NCI-H2171 (cell line): Measurements from ENCODE around the gene PPP1R3E.
"Not testable (repeated sequence)": the region's sequence is repeated elsewhere in the genome, so short reads cannot be mapped to it uniquely, and the experiment has no call there.

Experiments
- DNase-seq: peaks from one replicate; lab custom pipeline; 2025; lab: John Stamatoyannopoulos, UW

Gene PPP1R3E

DNA sequence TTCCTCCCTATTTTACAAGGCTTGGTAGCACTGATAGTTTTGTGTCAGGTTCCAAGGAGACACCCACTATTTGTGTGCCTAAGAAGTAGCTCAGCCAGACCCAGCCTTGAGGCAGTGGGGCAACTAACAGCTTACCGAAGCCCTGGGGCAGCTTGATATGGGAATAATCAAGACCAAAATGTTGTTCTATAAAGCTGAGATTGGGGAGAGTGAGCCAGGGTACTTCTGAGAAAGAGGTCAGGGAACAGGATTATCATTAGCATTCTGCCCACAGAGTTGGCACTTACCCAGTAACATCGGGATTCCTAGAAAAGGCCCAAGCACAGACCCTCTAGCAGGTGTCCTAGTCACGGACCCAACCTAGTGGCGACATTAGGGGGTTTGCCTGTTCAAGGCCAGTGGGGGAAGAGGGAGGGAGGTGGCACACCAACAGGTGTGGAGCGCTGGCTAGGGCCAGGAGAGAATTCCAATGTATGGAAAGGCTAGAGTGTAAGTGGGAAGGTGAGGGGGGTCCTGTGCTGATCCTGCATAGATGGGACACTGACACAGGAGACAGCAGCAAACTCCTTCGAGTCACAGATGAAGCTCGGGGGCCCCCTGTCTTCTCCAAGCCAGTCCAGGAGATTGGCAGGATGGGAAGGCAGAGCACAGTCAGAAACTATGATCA is 4.9 kb downstream of the PPP1R3E start:
- DNase-seq = no peak

- DNase-seq = no peak
Observed at GRCh38 chr14:23297096-23297495, 5.6 kb downstream of the PPP1R3E start.

DNA sequence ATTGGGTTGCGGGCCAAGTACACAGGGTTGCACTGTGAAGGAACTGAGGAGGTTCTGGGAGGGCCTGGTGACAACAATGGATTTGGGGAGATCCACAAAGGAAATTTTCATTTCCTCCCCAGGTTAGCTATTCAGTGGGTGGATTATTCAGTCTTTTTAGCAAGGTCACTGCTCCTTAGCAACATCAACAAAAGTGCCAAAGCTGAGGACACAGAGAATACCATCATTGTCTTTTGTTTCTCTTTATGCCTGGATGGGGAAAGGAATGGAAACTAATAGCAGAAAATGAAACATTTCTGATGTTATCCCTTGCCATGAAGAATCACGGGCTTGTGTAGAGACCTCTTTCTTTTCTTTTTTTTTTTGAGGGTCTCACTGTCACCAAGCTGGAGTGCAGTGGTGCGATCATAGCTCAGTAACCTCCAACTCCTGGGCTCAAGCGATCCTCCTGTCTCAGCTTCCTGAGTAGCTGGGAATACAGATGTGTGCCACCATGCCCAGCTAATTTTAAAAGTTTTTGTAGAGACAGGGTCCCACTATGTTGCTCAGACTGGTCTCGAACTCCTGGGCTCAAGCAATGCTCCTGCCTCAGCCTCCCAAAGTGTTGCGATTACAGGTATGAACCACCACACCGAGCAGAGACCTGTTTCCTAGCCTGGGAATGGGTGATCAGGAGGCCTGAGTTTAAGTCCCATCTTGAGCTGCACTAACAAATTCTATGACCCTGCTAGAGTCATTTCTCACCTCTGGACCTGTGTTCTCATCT is 6.5 kb downstream of the PPP1R3E start:
- no peak for DNase-seq

- DNase-seq = peak; percentile 72
Observed at GRCh38 chr14:23294734-23295561, 7.7 kb downstream of the PPP1R3E start.

GRCh38 chr14:23286902-23287479 is 15.7 kb downstream of the PPP1R3E start:
- no peak for DNase-seq

GRCh38 chr14:23286020-23286901 is 16.4 kb downstream of the PPP1R3E start, which contains the start of gene HOMEZ:
Gene HOMEZ, minus strand, starts transcription at chr14:23286132. Its CDS starts 180 bp downstream, at chr14:23285952.
- DNase-seq = peak; percentile 100

DNA sequence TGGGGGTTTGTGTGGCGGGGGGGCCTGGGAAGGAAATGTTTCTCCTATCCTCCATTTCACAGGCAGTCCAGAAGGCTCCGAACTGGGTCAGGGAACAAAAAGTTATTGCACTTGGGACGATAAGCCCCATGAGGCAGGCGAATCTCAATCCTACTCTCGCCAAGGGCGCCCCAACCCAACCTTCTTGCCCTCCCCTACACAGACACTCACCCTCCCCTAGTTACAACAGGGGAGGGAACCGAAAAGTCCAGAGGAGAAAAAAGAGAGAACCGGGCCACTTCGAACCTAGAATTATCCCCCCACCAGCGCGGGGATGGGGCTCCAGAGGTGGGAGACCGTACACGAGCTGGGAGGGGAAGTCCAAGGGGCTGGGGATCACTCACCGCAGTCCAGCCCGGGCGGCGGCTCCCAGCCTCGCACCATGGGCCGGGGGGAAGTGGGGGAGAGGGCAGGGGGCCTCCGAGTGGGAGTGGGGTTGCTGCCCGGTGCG is 17.1 kb downstream of the PPP1R3E start:
- no peak for DNase-seq

- DNase-seq = no peak
Observed at GRCh38 chr14:23284654-23285529, 17.8 kb downstream of the PPP1R3E start.

DNA sequence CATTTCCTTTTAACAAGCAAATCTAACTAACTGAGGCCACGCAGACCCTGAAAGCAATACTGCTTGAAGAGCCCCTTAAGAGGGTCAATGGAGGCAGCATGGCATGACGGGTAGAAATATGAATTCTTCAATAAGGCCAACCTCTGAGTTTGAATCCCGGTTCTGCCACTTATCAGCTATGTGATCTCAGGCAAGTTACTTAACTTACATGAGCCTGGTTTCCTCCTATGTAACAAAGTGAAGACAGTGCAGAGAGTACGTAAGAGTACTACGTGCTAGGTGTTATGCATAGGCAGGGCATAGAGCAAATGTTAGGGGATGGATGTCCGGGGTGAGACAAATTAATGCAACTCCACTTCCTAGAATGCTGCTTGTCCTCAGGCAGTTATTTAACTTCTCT is 21.4 kb downstream of the PPP1R3E start:
- DNase-seq = no peak

DNA sequence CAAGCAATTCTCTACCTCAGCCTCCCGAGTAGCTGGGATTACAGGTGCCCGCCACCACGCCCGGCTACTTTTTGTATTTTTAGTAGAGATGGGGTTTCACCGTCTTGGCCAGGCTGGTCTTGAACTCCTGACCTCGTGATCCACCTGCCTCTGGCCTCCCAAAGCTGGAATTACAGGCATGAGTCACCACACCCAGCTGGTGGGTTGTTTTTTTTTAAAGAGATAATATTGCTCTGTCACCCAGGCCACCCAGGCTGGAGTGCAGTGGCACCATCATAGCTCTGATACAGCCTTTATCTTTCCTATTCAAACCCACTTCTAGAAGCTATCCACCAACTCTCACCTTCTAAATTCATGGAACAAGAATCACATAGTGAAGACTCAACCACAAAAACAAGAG is 24.7 kb downstream of the PPP1R3E start:
- not testable (repeated sequence) for DNase-seq

DNA sequence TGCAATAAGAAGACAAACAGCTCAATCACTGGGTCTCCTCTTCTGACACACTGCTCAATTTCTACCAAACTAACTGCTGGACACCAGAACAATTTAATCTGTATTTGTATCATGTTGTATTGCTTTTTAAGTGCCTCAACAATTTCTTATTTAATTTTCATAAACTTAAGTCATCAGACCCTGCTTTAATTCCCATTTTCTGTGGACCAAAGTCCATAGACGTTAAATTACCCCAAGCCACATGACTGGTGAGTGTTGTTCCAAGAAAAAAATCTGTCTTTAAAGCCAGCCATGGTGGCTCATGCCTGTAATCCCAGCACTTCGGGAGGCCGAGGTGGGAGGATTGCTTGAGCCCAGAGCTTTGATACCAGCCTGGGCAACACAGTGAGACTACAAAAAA is 25.5 kb downstream of the PPP1R3E start:
- no peak for DNase-seq

DNA sequence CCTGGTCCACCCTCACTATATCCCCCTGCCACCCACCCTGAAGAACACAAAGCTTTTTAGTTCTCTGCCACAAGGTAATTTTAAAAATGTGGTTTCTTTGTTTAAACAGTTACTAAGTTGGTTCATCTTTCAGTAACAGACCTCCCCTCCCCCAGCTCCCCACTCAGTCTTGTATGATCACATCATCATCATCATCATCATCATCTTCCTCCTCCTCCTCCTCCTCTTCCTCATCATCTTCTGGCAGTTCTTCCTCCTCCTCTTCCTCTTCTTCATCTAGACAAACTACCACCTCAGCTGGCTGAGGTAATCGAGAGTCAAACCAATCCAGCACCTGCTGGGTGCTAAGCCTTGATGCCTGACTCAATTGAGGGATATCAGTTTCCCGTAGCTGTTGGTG is 27.2 kb downstream of the PPP1R3E start:
- no peak for DNase-seq

DNA sequence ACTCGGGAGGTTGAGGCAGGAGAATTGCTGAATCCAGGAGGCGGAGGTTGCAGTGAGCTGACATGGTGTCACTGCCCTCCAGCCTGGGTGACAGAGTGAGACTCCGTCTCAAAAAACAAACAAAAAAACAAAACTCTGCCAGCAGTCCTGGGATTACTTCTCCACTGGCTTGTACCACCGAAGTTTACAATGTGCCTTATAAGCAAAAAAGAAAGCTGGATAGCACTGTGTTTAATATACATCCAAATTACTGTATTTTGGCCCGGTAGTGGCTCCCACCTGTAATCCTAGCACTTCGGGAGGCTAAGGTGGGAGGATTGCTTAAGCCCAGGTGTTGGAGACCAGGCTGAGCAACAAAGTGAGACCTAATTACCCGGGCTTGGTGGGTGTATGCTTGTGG is 33.5 kb downstream of the PPP1R3E start:
- DNase-seq = no peak

- DNase-seq = not testable (repeated sequence)
Observed at GRCh38 chr14:23260849-23261248, 41.8 kb downstream of the PPP1R3E start.

DNA sequence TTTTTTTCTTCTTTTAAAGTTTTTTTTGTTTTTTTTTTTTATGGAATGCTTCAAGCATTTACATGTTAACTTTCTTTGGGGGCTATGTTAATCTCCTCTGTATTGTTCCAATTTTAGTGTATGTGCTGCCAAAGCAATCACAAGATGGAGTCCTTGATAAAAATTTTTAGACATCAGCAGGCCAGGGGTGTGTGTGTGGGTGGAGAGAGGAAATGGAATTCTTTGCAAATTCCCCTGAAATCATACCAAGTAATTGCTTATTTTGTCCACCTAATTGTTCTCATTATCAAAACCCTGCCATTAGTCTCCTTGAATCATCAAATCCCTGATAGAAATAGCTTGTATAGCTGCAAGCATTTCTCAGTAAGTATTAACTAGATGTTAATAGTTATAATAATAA is 43.2 kb downstream of the PPP1R3E start:
- DNase-seq = no peak

DNA sequence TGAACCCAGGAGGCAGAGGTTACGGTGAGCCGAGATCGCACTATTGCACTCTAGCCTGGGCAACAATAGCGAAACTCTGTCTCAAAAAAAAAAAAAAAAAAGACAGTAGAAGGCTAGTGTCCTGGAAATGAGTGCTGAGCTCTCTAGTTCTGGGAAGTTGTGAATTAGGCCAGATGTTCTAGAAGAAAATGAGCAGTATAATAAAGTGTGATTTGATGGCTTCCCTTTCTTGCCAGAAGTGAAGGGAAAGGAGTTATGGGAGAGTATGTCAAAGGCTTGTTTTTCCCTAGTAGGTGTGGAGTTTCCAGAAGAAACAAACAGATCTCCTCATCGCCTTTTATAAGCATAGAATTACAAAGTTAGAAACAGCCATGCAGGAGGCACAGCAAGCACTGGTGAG is 44.4 kb downstream of the PPP1R3E start:
- DNase-seq = no peak

DNA sequence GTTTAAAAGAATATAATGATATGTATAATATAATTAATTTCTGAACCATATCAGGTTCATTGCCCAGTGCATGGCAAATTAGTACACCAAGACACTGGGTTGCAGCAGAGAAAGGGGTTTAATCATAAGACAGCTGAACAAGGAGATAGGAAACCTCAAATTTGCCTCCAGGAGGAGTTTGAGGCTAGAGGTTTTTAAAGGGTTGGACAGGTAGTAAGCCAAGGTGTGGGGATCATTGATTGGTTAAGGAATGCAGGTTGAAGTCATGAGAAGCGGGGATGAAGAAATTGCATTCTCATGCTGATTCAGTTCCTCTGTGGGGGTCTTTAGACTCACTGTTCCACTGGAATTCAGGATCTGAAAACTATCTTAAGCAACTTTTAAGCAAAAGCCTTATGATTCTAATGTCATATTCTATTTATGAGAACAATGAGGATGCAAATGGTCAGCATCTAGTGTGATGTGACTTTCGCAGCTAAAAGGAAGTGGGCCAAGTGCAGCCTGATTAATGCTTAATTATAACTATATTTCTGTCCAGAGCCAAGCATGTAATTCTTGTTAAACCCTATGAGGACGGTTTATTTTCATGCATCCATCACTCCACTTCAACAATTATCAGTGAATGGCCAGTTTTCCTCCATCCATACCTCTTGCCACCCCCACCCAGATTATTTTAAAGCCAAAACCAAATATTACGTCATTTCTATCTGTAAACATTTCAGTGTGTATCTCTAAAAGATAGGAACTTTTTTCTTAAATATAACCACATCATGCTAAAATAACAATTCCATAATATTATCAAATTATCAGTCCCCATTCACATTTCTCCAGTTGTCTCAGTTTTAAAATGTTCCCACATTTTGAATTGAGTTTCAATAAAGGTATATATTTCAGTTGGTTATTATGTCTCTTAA is 50.0 kb downstream of the PPP1R3E start:
- no peak for DNase-seq

- no peak for DNase-seq
Observed at GRCh38 chr14:23252006-23252405, 50.7 kb downstream of the PPP1R3E start.

- DNase-seq = no peak
Observed at GRCh38 chr14:23249824-23250223, 52.8 kb downstream of the PPP1R3E start.
